Mammary epithelial cell (primary cell): ENCODE results near the gene C1QTNF1.

Experiments used
- CTCF ChIP-seq, 2 donors: IDR thresholded peaks in 1 of 2; conservative IDR thresholded peaks in 1 of 2; 2 replicates each; pipeline ENCODE4 v1.5.1; 2011 to 2012; ENCODE audit warnings: inconsistent platforms in 2 of 2, low read length in 2 of 2, mild to moderate bottlenecking in 2 of 2, control low read depth in 1 of 2, low read depth in 1 of 2; ENCODE audit not compliant: insufficient read depth in 1 of 2; ENCODE audit errors: extremely low read depth in 1 of 2
- EZH2 ChIP-seq: IDR thresholded peaks from 2 replicates; pipeline ENCODE4 v1.6.1; 2012; ENCODE audit warnings: low read length, inconsistent platforms, borderline replicate concordance

- TF ChIP-seq CTCF (conservative IDR thresholded peaks at IDR 0.05 in 1 of 2, IDR thresholded peaks at IDR 0.05 in 1 of 2; ENCODE audit: extremely low read depth in 1 of 2, insufficient read depth in 1 of 2, low read depth in 1 of 2, low read length in 2 of 2) (no peak), EZH2 (no peak)
These were observed 37.8 kb upstream of the C1QTNF1 start for GRCh38 chr17:78986048-78986648.
